H9 (cell line): Measurements from ENCODE around the gene S1PR2. TPM values are rescaled to one million over a fixed set of nuclear protein-coding genes. Genes with fewer than 3 reads are reported as not detected.

Experiments
- DNase-seq: peaks from one replicate; pipeline ENCODE4 v3.0.0-alpha.2; 2017
- H2AFZ ChIP-seq: one replicate; pipeline ENCODE4 v1.6.1; 2013; ENCODE audit warnings: mild to moderate bottlenecking, low read length, control low read depth, moderate library complexity
- H2AK5ac ChIP-seq: 2 replicates; pipeline ENCODE4 v1.6.1; 2013; ENCODE audit warnings: low read length, control low read depth, mixed read lengths; ENCODE audit not compliant: insufficient read length
- H2BK120ac ChIP-seq: one replicate; pipeline ENCODE4 v1.6.1; 2013; ENCODE audit warnings: low read depth, mild to moderate bottlenecking, low read length, control low read depth, inconsistent platforms; ENCODE audit not compliant: poor library complexity, severe bottlenecking
- H2BK12ac ChIP-seq: 2 replicates; pipeline ENCODE4 v1.6.1; 2013; ENCODE audit warnings: low read length, control low read depth, mixed read lengths, low read depth; ENCODE audit not compliant: insufficient read length
- H2BK15ac ChIP-seq: 2 replicates; pipeline ENCODE4 v1.6.1; 2013; ENCODE audit warnings: low read depth, low read length, control low read depth
- H2BK20ac ChIP-seq: one replicate; pipeline ENCODE4 v1.6.1; 2013; ENCODE audit warnings: low read depth, mild to moderate bottlenecking, low read length, control low read depth, inconsistent platforms; ENCODE audit not compliant: poor library complexity, severe bottlenecking
- H2BK5ac ChIP-seq: 2 replicates; pipeline ENCODE4 v1.6.1; 2013; ENCODE audit warnings: low read length, control low read depth, mixed read lengths; ENCODE audit not compliant: insufficient read length
- H3K14ac ChIP-seq: 2 replicates; pipeline ENCODE4 v1.6.1; 2013; ENCODE audit warnings: low read length, control low read depth; ENCODE audit not compliant: insufficient read depth
- H3K18ac ChIP-seq: 2 replicates; pipeline ENCODE4 v1.6.1; 2013; ENCODE audit warnings: low read depth, mild to moderate bottlenecking, mixed read lengths, low read length, control low read depth; ENCODE audit not compliant: insufficient read length
- H3K23ac ChIP-seq: 2 replicates; pipeline ENCODE4 v1.6.1; 2013; ENCODE audit warnings: low read length, control low read depth, mixed read lengths, low read depth; ENCODE audit not compliant: insufficient read length
- H3K23me2 ChIP-seq: 2 replicates; pipeline ENCODE4 v1.6.1; 2013; ENCODE audit warnings: low read depth, mild to moderate bottlenecking, mixed read lengths, low read length, control low read depth; ENCODE audit not compliant: insufficient read length, poor library complexity, severe bottlenecking
- H3K27ac ChIP-seq: 2 replicates; pipeline ENCODE4 v1.5.1; 2013; ENCODE audit warnings: low read length, control low read depth, mixed read lengths, low read depth; ENCODE audit not compliant: insufficient read length
- H3K27me3 ChIP-seq: 2 replicates; pipeline ENCODE4 v1.6.1; 2013; ENCODE audit warnings: low read length, control low read depth, inconsistent platforms; ENCODE audit not compliant: insufficient read depth
- H3K4ac ChIP-seq: 2 replicates; pipeline ENCODE4 v1.6.1; 2013; ENCODE audit warnings: low read depth, mild to moderate bottlenecking, control low read depth, inconsistent platforms, low read length, moderate library complexity
- H3K4me1 ChIP-seq: 2 replicates; pipeline ENCODE4 v1.6.1; 2013; ENCODE audit warnings: low read length, control low read depth, inconsistent platforms; ENCODE audit not compliant: insufficient read depth
- H3K4me2 ChIP-seq: 2 replicates; pipeline ENCODE4 v1.6.1; 2013; ENCODE audit warnings: low read length, control low read depth, mixed read lengths; ENCODE audit not compliant: insufficient read length, insufficient read depth
- H3K56ac ChIP-seq: 2 replicates; pipeline ENCODE4 v1.6.1; 2013; ENCODE audit warnings: low read depth, mild to moderate bottlenecking, mixed read lengths, low read length, control low read depth; ENCODE audit not compliant: insufficient read length
- H3K79me1 ChIP-seq: 2 replicates; pipeline ENCODE4 v1.6.1; 2013; ENCODE audit warnings: low read depth, mild to moderate bottlenecking, moderate library complexity, low read length, control low read depth, inconsistent platforms; ENCODE audit not compliant: insufficient read depth, poor library complexity, severe bottlenecking
- H3K79me2 ChIP-seq: 2 replicates; pipeline ENCODE4 v1.6.1; 2013; ENCODE audit warnings: low read length, control low read depth, inconsistent platforms; ENCODE audit not compliant: insufficient read depth
- H3K9ac ChIP-seq: 2 replicates; pipeline ENCODE4 v1.6.1; 2013; ENCODE audit warnings: low read length, control low read depth, mixed read lengths; ENCODE audit not compliant: insufficient read length; ENCODE audit errors: extremely low read depth
- H3K9me3 ChIP-seq: one replicate; pipeline ENCODE4 v1.6.1; 2013; ENCODE audit warnings: low read depth, low read length, inconsistent platforms; ENCODE audit not compliant: control insufficient read depth
- H3T11ph ChIP-seq: one replicate; pipeline ENCODE4 v1.6.1; 2013; ENCODE audit warnings: mild to moderate bottlenecking, low read length, control low read depth, inconsistent platforms
- H4K20me1 ChIP-seq: one replicate; pipeline ENCODE4 v1.6.1; 2013; ENCODE audit not compliant: control insufficient read depth, insufficient read length, insufficient read depth
- H4K5ac ChIP-seq: 2 replicates; pipeline ENCODE4 v1.6.1; 2013; ENCODE audit warnings: low read depth, mild to moderate bottlenecking, mixed read lengths, low read length, control low read depth; ENCODE audit not compliant: insufficient read length
- H4K8ac ChIP-seq: replicated peaks from 2 replicates; pipeline ENCODE4 v1.6.1; 2013; ENCODE audit warnings: low read length, control low read depth, mixed read lengths, low read depth; ENCODE audit not compliant: insufficient read length
- H4K91ac ChIP-seq: 2 replicates; pipeline ENCODE4 v1.6.1; 2013; ENCODE audit warnings: low read depth, mild to moderate bottlenecking, moderate library complexity, mixed read lengths, low read length, control low read depth; ENCODE audit not compliant: insufficient read length
- H3K27ac Mint-ChIP-seq, 3 experiments: 2 replicates in 2 of 3; 3 replicates in 1 of 3; pipeline ENCODE4 v1.8.0; 2020 to 2021; ENCODE audit warnings: mixed read lengths in 3 of 3, mild to moderate bottlenecking in 1 of 3, moderate library complexity in 1 of 3
- H3K27me3 Mint-ChIP-seq: 2 replicates; pipeline ENCODE4 v1.8.0; 2021; ENCODE audit warnings: low read depth, mild to moderate bottlenecking, moderate library complexity, mixed read lengths
- H3K36me3 Mint-ChIP-seq, 3 experiments: 2 replicates in 2 of 3; 3 replicates in 1 of 3; pipeline ENCODE4 v1.8.0; 2020 to 2021; ENCODE audit warnings: low read depth in 3 of 3, mixed read lengths in 3 of 3; ENCODE audit not compliant: insufficient read depth in 1 of 3
- H3K4me1 Mint-ChIP-seq, 2 experiments: 2 replicates each; pipeline ENCODE4 v1.8.0; 2020; ENCODE audit warnings: mixed read lengths in 2 of 2
- H3K4me3 Mint-ChIP-seq, 2 experiments: 2 replicates in 1 of 2; 3 replicates in 1 of 2; pipeline ENCODE4 v1.8.0; 2020 to 2021; ENCODE audit warnings: mild to moderate bottlenecking in 2 of 2, mixed read lengths in 2 of 2, moderate library complexity in 1 of 2
- H3K9me3 Mint-ChIP-seq, 2 experiments: 2 replicates in 1 of 2; 3 replicates in 1 of 2; pipeline ENCODE4 v1.8.0; 2020; ENCODE audit warnings: mild to moderate bottlenecking in 2 of 2, mixed read lengths in 2 of 2, moderate library complexity in 1 of 2
- WGBS: extraction: QIAGEN DNeasy Blood & Tissue Kit; methylation state at CpG from one replicate; pipeline ENCODE4 v1.1.7; 2013; ENCODE audit warnings: missing lambda C conversion rate, low lambda C conversion rate, mixed read lengths; ENCODE audit not compliant: insufficient read length; ENCODE audit errors: extremely low coverage; 5-methylcytosine and 5-hydroxymethylcytosine counted together
- total RNA-seq: library from RNA; stranded (reverse); gene quantifications from 2 replicates; pipeline ENCODE4 v1.2.1, GENCODE V29; 2021
- TF ChIP-seq, protein P1 (sequence below): fragments of 200-600 bp; sonication (generic); conservative IDR thresholded peaks from 3 replicates; pipeline ENCODE4 v1.8.0; 2021; ENCODE audit warnings: antibody characterized with exemption, mild to moderate bottlenecking

Gene S1PR2
- total RNA-seq, 1 experiment from 2014 or later: 11.5 TPM

DNA sequence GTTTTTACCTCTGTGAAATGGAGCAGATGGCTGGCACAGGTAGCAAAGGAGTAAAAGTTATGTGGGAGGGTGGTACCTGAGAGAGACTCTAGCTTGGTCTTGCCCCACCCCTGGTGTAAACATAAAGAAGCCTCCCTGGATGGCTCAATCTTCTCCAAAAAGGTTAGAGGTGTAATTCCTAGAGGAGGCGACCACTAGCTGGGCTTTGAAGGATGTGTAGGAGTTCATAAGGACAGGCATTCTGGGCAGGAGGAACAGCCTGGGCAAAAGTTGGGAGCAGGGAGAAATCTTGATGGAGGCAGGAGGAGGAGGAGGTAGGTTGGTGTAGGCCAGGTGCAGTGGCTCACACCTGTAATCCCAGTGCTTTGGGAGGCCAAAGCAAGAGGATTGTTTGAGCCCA is 47.8 kb upstream of the S1PR2 start:
- no peak overlapping the region for H3K4ac ChIP-seq
- no peak overlapping the region for H3K9ac ChIP-seq
- no peak overlapping the region for H2BK120ac ChIP-seq
- H4K8ac ChIP-seq: no peak overlapping the region
- no peaks in the 10 kb centered on the region for H3K27me3 ChIP-seq
- H3K9me3 Mint-ChIP-seq: no peaks in the 10 kb centered on the region
- DNase-seq: no peak
- H2BK5ac ChIP-seq: no peak overlapping the region
- no peak overlapping the region for H2AK5ac ChIP-seq
- no peak overlapping the region for H3K27ac ChIP-seq
- H3K4me1 Mint-ChIP-seq: peaks cover 0 to 10% of the 10 kb centered on the region in 2 experiments; a peak in 2 of 4 replicates
- H4K20me1 ChIP-seq: no peaks in the 10 kb centered on the region
- H3T11ph ChIP-seq: no peak overlapping the region
- no peak overlapping the region for H3K56ac ChIP-seq
- no peak overlapping the region for H3K4me2 ChIP-seq
- H3K36me3 Mint-ChIP-seq: no peaks in the 10 kb centered on the region; a peak in 1 of 7 replicates
- no peak overlapping the region for H3K14ac ChIP-seq
- no peak overlapping the region for H2AFZ ChIP-seq
- TF ChIP-seq, protein P1, sequence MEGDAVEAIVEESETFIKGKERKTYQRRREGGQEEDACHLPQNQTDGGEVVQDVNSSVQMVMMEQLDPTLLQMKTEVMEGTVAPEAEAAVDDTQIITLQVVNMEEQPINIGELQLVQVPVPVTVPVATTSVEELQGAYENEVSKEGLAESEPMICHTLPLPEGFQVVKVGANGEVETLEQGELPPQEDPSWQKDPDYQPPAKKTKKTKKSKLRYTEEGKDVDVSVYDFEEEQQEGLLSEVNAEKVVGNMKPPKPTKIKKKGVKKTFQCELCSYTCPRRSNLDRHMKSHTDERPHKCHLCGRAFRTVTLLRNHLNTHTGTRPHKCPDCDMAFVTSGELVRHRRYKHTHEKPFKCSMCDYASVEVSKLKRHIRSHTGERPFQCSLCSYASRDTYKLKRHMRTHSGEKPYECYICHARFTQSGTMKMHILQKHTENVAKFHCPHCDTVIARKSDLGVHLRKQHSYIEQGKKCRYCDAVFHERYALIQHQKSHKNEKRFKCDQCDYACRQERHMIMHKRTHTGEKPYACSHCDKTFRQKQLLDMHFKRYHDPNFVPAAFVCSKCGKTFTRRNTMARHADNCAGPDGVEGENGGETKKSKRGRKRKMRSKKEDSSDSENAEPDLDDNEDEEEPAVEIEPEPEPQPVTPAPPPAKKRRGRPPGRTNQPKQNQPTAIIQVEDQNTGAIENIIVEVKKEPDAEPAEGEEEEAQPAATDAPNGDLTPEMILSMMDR: no peak
- no peak overlapping the region for H4K91ac ChIP-seq
- no peaks in the 10 kb centered on the region for H3K23me2 ChIP-seq
- WGBS: no CpG with 5 or more reads among the region's 1 CpG
- peaks cover 9% of the 10 kb centered on the region for H3K27me3 Mint-ChIP-seq
- no peak overlapping the region for H2BK20ac ChIP-seq
- no peaks in the 10 kb centered on the region for H3K9me3 ChIP-seq
- no peak overlapping the region for H2BK12ac ChIP-seq
- H3K4me3 Mint-ChIP-seq: no peak overlapping the region
- H3K79me1 ChIP-seq: no peaks in the 10 kb centered on the region
- H3K4me1 ChIP-seq: no peaks in the 10 kb centered on the region
- H2BK15ac ChIP-seq: no peak overlapping the region
- H4K5ac ChIP-seq: no peak overlapping the region
- no peak overlapping the region for H3K27ac Mint-ChIP-seq
- no peak overlapping the region for H3K23ac ChIP-seq
- H3K18ac ChIP-seq: no peak overlapping the region
- no peaks in the 10 kb centered on the region for H3K79me2 ChIP-seq
